Astrocyte (in vitro differentiated cells and primary cell): ENCODE results near the gene DAP3.

Experiments
- CTCF ChIP-seq: IDR thresholded peaks from 2 replicates; pipeline ENCODE4 v1.5.1; 2011; ENCODE audit warnings: low read depth, mild to moderate bottlenecking, inconsistent platforms, low read length, moderate library complexity; ENCODE audit not compliant: insufficient read depth
- EZH2 ChIP-seq: IDR thresholded peaks from 2 replicates; pipeline ENCODE4 v1.6.1; 2012; ENCODE audit warnings: mild to moderate bottlenecking, low read length, inconsistent platforms; ENCODE audit not compliant: insufficient read depth

GRCh38 chr1:155761736-155762405, 73.0 kb downstream of the DAP3 start:
- TF ChIP-seq CTCF (no peak), EZH2 (no peak)
